ENCODE results near the gene PRLH. TPM values are rescaled to one million over a fixed set of nuclear protein-coding genes. Genes with fewer than 3 reads are reported as not detected.

Gene PRLH
- total and polyA plus RNA-seq, 4 donors = not detected

DNA sequence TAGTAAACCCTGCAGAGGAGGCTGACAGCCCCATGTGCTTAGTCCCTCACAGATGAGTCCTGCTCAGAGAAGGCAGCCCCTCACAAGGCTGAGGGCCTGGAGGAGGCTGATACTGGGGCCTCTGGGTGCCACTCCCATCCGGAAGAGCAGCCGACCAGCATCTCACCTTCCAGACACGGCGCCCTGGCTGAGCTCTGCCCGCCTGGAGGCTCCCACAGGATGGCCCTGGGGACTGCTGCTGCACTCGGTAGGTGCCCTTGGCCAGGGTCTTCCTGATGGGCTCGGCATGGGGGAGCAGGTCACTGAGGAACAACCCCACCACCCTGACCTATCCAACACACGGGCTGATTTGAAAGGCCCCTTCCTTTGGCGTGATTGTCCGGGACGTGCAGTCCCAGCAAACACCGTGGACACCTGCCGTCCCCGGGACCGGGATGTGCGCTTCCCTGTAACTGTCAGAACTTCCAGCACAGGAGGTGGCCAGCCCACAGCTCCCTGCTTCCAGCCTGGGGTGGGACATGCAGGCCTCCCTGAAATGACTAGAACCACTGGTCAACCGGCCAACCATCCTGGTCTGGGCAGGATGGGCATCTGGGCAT lies 40.7 kb upstream of the PRLH start:
- Histone ChIP-seq H3K27ac (ENCODE audit: low read depth in 1 of 2, low read length in 1 of 2) (no peak overlapping the region), H3K27me3 (ENCODE audit: control insufficient read depth in 3 of 3, insufficient read depth in 3 of 3, low read length in 2 of 3) (no peaks in the 10 kb centered on the region), H3K9ac (ENCODE audit: insufficient read depth in 1 of 2, low read length in 2 of 2) (no peak overlapping the region), H3K9me3 (ENCODE audit: control insufficient read depth in 4 of 4, insufficient read depth in 3 of 4, low read length in 3 of 4) (no peaks in the 10 kb centered on the region), H3K4me1 (ENCODE audit: control insufficient read depth in 5 of 5, insufficient read depth in 5 of 5, low read length in 5 of 5) (no peaks in the 10 kb centered on the region), H3K36me3 (ENCODE audit: control insufficient read depth in 4 of 4, insufficient read depth in 4 of 4, low read length in 4 of 4) (peaks cover 0 to 11% (median 0%) of the 10 kb centered on the region in 4 donors), H3K4me3 (no peak overlapping the region)
- ATAC-seq (ENCODE audit: insufficient read depth, low FRiP score) (no peak), DNase-seq (no peak)
- WGBS, 2 donors = 93 to 94% methylated on average over 17 of the region's 17 CpGs
- TF ChIP-seq, protein P1, sequence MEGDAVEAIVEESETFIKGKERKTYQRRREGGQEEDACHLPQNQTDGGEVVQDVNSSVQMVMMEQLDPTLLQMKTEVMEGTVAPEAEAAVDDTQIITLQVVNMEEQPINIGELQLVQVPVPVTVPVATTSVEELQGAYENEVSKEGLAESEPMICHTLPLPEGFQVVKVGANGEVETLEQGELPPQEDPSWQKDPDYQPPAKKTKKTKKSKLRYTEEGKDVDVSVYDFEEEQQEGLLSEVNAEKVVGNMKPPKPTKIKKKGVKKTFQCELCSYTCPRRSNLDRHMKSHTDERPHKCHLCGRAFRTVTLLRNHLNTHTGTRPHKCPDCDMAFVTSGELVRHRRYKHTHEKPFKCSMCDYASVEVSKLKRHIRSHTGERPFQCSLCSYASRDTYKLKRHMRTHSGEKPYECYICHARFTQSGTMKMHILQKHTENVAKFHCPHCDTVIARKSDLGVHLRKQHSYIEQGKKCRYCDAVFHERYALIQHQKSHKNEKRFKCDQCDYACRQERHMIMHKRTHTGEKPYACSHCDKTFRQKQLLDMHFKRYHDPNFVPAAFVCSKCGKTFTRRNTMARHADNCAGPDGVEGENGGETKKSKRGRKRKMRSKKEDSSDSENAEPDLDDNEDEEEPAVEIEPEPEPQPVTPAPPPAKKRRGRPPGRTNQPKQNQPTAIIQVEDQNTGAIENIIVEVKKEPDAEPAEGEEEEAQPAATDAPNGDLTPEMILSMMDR (IDR thresholded peaks at IDR 0.05; ENCODE audit: control extremely low read depth, extremely low read depth) = no peak

DNA sequence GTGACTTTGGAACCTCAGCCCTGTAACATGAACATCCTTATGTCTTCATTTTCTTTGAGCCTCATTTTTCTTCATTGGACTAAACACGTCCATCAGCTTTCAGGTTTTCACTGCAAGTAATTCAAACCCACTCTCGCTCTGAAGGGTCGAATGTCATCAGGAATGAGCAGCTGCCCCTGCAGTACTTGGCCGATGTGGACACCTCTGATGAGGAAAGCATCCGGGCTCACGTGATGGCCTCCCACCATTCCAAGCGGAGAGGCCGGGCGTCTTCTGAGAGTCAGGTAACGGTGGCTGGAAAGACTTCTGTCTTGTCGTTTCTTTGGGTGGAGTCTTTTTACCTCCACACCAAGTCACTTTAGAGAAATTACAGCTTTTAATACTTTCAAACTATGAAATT lies 39.1 kb upstream of the PRLH start:
- no peaks in the 10 kb centered on the region for H3K9me3 ChIP-seq (ENCODE audit: control insufficient read depth in 4 of 4, insufficient read depth in 3 of 4, low read length in 3 of 4)
- 91 to 95% methylated on average over 11 of the region's 11 CpGs for WGBS, 2 donors
- TF ChIP-seq, protein P1 (IDR thresholded peaks at IDR 0.05; ENCODE audit: control extremely low read depth, extremely low read depth) = no peak
- DNase-seq = no peak
- H3K27me3 ChIP-seq (ENCODE audit: control insufficient read depth in 3 of 3, insufficient read depth in 3 of 3, low read length in 2 of 3) = no peaks in the 10 kb centered on the region
- no peaks in the 10 kb centered on the region for H3K4me1 ChIP-seq (ENCODE audit: control insufficient read depth in 5 of 5, insufficient read depth in 5 of 5, low read length in 5 of 5)
- no peak for ATAC-seq (ENCODE audit: insufficient read depth, low FRiP score)
- no peak overlapping the region for H3K27ac ChIP-seq (ENCODE audit: low read depth in 1 of 2, low read length in 1 of 2)
- no peak overlapping the region for H3K4me3 ChIP-seq
- H3K9ac ChIP-seq (ENCODE audit: insufficient read depth in 1 of 2, low read length in 2 of 2) = no peak overlapping the region
- peaks cover 0 to 19% (median 0%) of the 10 kb centered on the region in 4 donors for H3K36me3 ChIP-seq (ENCODE audit: control insufficient read depth in 4 of 4, insufficient read depth in 4 of 4, low read length in 4 of 4)

DNA sequence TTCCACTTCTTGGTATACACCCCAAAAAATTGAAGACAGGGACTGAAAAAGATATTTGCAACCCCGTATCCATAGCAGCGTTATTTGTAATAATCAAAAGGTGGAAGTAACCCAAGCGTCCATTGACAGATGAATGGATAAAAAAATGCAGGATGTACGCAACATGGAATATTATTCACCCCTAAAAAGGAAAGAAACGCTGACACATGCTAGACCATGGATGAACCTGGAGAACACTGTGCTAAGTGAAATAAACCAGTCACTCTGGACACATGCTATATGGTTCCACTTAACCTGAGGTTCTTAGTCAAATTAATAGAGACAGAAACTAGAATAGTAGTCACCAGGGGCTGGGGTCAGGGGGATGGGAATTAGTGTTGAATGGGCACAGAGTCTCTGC lies 38.6 kb upstream of the PRLH start:
- Histone ChIP-seq H3K27ac (ENCODE audit: low read depth in 1 of 2, low read length in 1 of 2) (no peak overlapping the region), H3K27me3 (ENCODE audit: control insufficient read depth in 3 of 3, insufficient read depth in 3 of 3, low read length in 2 of 3) (no peaks in the 10 kb centered on the region), H3K9ac (ENCODE audit: insufficient read depth in 1 of 2, low read length in 2 of 2) (no peak overlapping the region), H3K4me1 (ENCODE audit: control insufficient read depth in 5 of 5, insufficient read depth in 5 of 5, low read length in 5 of 5) (no peaks in the 10 kb centered on the region), H3K4me3 (no peak overlapping the region), H3K36me3 (ENCODE audit: control insufficient read depth in 4 of 4, insufficient read depth in 4 of 4, low read length in 4 of 4) (peaks cover 0 to 20% (median 0%) of the 10 kb centered on the region in 4 donors), H3K9me3 (ENCODE audit: control insufficient read depth in 4 of 4, insufficient read depth in 3 of 4, low read length in 3 of 4) (no peaks in the 10 kb centered on the region)
- TF ChIP-seq, protein P1 (IDR thresholded peaks at IDR 0.05; ENCODE audit: control extremely low read depth, extremely low read depth) = no peak
- 95 to 97% methylated on average over 5 of the region's 5 CpGs for WGBS, 2 donors
- no peak for ATAC-seq (ENCODE audit: insufficient read depth, low FRiP score)
- DNase-seq = no peak
